IPS-15b (cell line): Measurements from ENCODE around the gene ERAL1.
"Not testable (repeated sequence)": the region's sequence is repeated elsewhere in the genome, so short reads cannot be mapped to it uniquely, and the experiment has no call there.

Experiments used
- H3K27me3 ChIP-seq: one replicate; pipeline ENCODE4 v1.6.1; 2013; ENCODE audit warnings: low read length; ENCODE audit not compliant: control insufficient read depth, insufficient read depth
- H3K36me3 ChIP-seq: one replicate; pipeline ENCODE4 v1.6.1; 2013; ENCODE audit warnings: low read length; ENCODE audit not compliant: control insufficient read depth, insufficient read depth
- H3K4me1 ChIP-seq: one replicate; pipeline ENCODE4 v1.6.1; 2013; ENCODE audit warnings: mild to moderate bottlenecking, low read length; ENCODE audit not compliant: control insufficient read depth, insufficient read depth
- H3K4me3 ChIP-seq: one replicate; pipeline ENCODE4 v1.5.1; 2013; ENCODE audit warnings: low read depth, low read length
- H3K9ac ChIP-seq: one replicate; pipeline ENCODE4 v1.6.1; 2013; ENCODE audit warnings: low read depth, mild to moderate bottlenecking, low read length
- H3K9me3 ChIP-seq: one replicate; pipeline ENCODE4 v1.6.1; 2013; ENCODE audit warnings: mild to moderate bottlenecking, low read length; ENCODE audit not compliant: control insufficient read depth, insufficient read depth

Gene ERAL1

GRCh38 chr17:28896491-28896883 lies 41.7 kb downstream of the ERAL1 start:
- no peaks in the 10 kb centered on the region for H3K9me3 ChIP-seq
- H3K27me3 ChIP-seq: no peaks in the 10 kb centered on the region
- H3K4me3 ChIP-seq: peak overlapping the region; percentile 84
- H3K4me1 ChIP-seq: peaks cover 8% of the 10 kb centered on the region
- H3K36me3 ChIP-seq: no peaks in the 10 kb centered on the region
- H3K9ac ChIP-seq: peak overlapping the region; percentile 73

- no peaks in the 10 kb centered on the region for H3K36me3 ChIP-seq
- peak within 1 kb of the TSS; percentile 84 for H3K4me3 ChIP-seq
- H3K9me3 ChIP-seq: no peaks in the 10 kb centered on the region
- H3K27me3 ChIP-seq: no peaks in the 10 kb centered on the region
- H3K4me1 ChIP-seq: peaks cover 14% of the 10 kb centered on the region
- H3K9ac ChIP-seq: peak within 1 kb of the TSS; percentile 73
Measured at GRCh38 chr17:28896884-28897768, 42.3 kb downstream of the ERAL1 start, which contains the start of gene FLOT2. Gene FLOT2, minus strand, starts transcription at chr17:28897733. Its CDS starts 159 bp downstream, at chr17:28897574.

GRCh38 chr17:28897769-28898526 lies 43.1 kb downstream of the ERAL1 start:
- H3K9me3 ChIP-seq: no peaks in the 10 kb centered on the region
- peak overlapping the region; percentile 84 for H3K4me3 ChIP-seq
- H3K9ac ChIP-seq: peak overlapping the region; percentile 66
- no peaks in the 10 kb centered on the region for H3K36me3 ChIP-seq
- H3K4me1 ChIP-seq: peaks cover 14% of the 10 kb centered on the region
- no peaks in the 10 kb centered on the region for H3K27me3 ChIP-seq

- H3K4me3 ChIP-seq: no peak overlapping the region
- H3K9me3 ChIP-seq: no peaks in the 10 kb centered on the region
- H3K4me1 ChIP-seq: peaks cover 18% of the 10 kb centered on the region
- no peaks in the 10 kb centered on the region for H3K36me3 ChIP-seq
- H3K27me3 ChIP-seq: no peaks in the 10 kb centered on the region
- no peak overlapping the region for H3K9ac ChIP-seq
Measured at GRCh38 chr17:28898527-28898955, 43.7 kb downstream of the ERAL1 start.

- Histone ChIP-seq H3K4me3 (no peak overlapping the region), H3K36me3 (no peaks in the 10 kb centered on the region), H3K9ac (no peak overlapping the region), H3K27me3 (no peaks in the 10 kb centered on the region), H3K9me3 (no peaks in the 10 kb centered on the region), H3K4me1 (peaks cover 18% of the 10 kb centered on the region)
Measured at GRCh38 chr17:28899212-28899815, 44.5 kb downstream of the ERAL1 start.

- Histone ChIP-seq H3K27me3 (no peaks in the 10 kb centered on the region), H3K9ac (no peak overlapping the region), H3K4me3 (peak overlapping the region; percentile 74), H3K4me1 (peaks cover 13% of the 10 kb centered on the region), H3K36me3 (peaks cover 5% of the 10 kb centered on the region), H3K9me3 (no peaks in the 10 kb centered on the region)
Measured at GRCh38 chr17:28900986-28901726, 46.3 kb downstream of the ERAL1 start.

- Histone ChIP-seq H3K27me3 (no peaks in the 10 kb centered on the region), H3K9me3 (no peaks in the 10 kb centered on the region), H3K4me3 (peak overlapping the region; percentile 74), H3K36me3 (peaks cover 12% of the 10 kb centered on the region), H3K9ac (peak overlapping the region; percentile 65), H3K4me1 (peaks cover 11% of the 10 kb centered on the region)
Measured at GRCh38 chr17:28901866-28902818, 47.3 kb downstream of the ERAL1 start.

GRCh38 chr17:28902819-28903545 lies 48.2 kb downstream of the ERAL1 start, which contains the start of gene DHRS13:
Gene DHRS13, minus strand, starts transcription at chr17:28903079. Its CDS starts 135 bp downstream, at chr17:28902944.
- Histone ChIP-seq H3K4me3 (peak within 1 kb of the TSS; percentile 74), H3K27me3 (no peaks in the 10 kb centered on the region), H3K4me1 (peaks cover 11% of the 10 kb centered on the region), H3K9me3 (no peaks in the 10 kb centered on the region), H3K9ac (peak within 1 kb of the TSS; percentile 65), H3K36me3 (peaks cover 20% of the 10 kb centered on the region)

GRCh38 chr17:28903546-28903841 lies 48.7 kb downstream of the ERAL1 start:
- not testable (repeated sequence) for H3K9me3 ChIP-seq, H3K9ac ChIP-seq, H3K4me3 ChIP-seq, H3K27me3 ChIP-seq
- H3K36me3 ChIP-seq: peaks cover 24% of the 10 kb centered on the region
- peaks cover 11% of the 10 kb centered on the region for H3K4me1 ChIP-seq

- H3K36me3 ChIP-seq: peaks cover 31% of the 10 kb centered on the region
- H3K9ac ChIP-seq: no peak overlapping the region
- no peak overlapping the region for H3K4me3 ChIP-seq
Measured at GRCh38 chr17:28904800-28905199, 50.0 kb downstream of the ERAL1 start.

More at GRCh38 chr17:28904800-28905199, 50.0 kb downstream of the ERAL1 start:
- H3K27me3 ChIP-seq: no peaks in the 10 kb centered on the region
- H3K4me1 ChIP-seq: peaks cover 17% of the 10 kb centered on the region
- H3K9me3 ChIP-seq: no peaks in the 10 kb centered on the region
